Body of pancreas (tissue), 4 donors: ENCODE measurements around the gene JPH3.

Experiments used
- POLR2A ChIP-seq, 3 donors: fragments of 450-650 bp; IDR thresholded peaks; one replicate each; pipeline ENCODE4 v1.6.1; 2016; ENCODE audit warnings: antibody characterized with exemption in 3 of 3, mild to moderate bottlenecking in 2 of 3
- TF ChIP-seq, protein P1 (sequence below), 7 experiments: fragments of 450-650 bp in 4 of 7; fragments of 200-600 bp in 3 of 7; sonication (generic) in 3 of 7; IDR thresholded peaks; one replicate each; pipeline ENCODE4 v1.5.1; 2016 to 2019; ENCODE audit warnings: antibody characterized with exemption in 7 of 7

DNA sequence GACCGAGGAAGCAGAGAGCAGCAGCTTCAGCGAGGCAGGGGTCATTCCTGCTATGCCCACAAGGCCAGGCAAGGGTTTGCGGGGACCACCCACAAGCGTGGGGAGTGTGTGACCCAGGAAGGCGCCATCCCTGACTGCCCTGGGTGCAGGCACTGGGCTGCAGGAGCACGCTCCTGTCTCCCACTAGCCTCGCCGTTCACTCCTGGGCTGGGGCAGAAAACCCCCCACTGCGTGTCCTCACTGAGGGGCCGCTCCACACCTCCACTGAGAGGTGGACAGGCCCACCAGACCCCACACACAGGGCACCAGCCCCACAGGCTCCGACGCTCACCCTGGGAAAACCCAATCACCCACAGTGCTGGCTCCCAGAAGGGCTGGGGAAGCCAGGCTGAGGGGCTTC, 107.4 kb downstream of the JPH3 start:
- TF ChIP-seq, protein P1, sequence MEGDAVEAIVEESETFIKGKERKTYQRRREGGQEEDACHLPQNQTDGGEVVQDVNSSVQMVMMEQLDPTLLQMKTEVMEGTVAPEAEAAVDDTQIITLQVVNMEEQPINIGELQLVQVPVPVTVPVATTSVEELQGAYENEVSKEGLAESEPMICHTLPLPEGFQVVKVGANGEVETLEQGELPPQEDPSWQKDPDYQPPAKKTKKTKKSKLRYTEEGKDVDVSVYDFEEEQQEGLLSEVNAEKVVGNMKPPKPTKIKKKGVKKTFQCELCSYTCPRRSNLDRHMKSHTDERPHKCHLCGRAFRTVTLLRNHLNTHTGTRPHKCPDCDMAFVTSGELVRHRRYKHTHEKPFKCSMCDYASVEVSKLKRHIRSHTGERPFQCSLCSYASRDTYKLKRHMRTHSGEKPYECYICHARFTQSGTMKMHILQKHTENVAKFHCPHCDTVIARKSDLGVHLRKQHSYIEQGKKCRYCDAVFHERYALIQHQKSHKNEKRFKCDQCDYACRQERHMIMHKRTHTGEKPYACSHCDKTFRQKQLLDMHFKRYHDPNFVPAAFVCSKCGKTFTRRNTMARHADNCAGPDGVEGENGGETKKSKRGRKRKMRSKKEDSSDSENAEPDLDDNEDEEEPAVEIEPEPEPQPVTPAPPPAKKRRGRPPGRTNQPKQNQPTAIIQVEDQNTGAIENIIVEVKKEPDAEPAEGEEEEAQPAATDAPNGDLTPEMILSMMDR (IDR thresholded peaks at IDR 0.05) = no peak
- no peak for TF ChIP-seq POLR2A (IDR thresholded peaks at IDR 0.05)
